ENCODE results near the gene C2CD2L.

DNA sequence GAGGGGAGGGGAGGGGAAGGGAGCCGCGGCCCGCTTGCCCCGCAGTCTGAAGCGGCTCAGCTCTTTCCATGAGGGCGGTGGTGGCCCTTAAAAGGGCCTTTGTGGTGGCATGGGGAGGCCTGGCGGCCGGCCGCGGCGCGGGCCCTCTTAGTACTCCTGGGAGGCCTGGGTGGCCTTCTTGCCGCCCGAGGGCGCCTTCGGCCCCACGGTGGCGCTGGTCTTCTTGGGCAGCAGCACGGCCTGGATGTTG lies 12.4 kb upstream of the C2CD2L start:
- TF ChIP-seq POLR2A (IDR thresholded peaks at IDR 0.05) (no peak), CTCF (IDR thresholded peaks at IDR 0.05) (peak; percentile 28 to 69 (median 56))
